HK-2 (cell line): Measurements from ENCODE around the gene SEMA6C.
"Not testable (repeated sequence)": the region's sequence is repeated elsewhere in the genome, so short reads cannot be mapped to it uniquely, and the experiment has no call there.

ENCODE experiments used
- DNase-seq: peaks from one replicate; pipeline ENCODE4 v3.0.0-alpha.2; 2018; ENCODE audit not compliant: unreplicated experiment

Gene SEMA6C

DNA sequence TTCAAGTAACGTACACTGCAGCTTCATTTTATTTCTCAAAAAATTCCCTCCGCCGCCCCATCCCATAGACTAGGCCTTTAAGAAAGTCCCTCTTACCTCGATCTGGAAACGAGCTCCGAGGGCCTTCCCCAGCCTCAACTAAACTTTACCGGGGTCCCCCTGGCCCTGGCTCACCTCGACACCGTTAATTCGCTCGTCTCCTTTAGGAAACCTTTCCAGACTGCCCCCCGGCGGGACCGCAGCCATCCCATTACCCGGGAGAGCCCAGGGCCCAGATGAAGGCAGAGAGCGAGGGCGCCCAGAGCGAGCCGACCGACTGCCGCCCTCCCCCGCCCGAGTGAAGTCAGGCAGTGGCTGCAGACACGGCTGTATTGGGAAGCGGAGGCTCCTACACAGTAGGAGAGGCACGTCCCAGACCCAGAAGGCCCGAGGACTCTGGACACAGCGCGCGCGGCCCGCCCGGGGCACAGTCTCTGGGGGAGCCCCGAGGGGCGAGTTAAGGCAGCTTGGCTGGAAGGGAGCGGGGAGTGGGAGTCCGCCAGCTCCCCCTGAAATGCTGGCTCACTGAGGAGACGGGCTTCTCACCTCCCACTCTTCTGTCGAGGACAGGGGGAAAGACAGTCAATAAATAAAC is 14.6 kb downstream of the SEMA6C start:
- no peak for DNase-seq

DNA sequence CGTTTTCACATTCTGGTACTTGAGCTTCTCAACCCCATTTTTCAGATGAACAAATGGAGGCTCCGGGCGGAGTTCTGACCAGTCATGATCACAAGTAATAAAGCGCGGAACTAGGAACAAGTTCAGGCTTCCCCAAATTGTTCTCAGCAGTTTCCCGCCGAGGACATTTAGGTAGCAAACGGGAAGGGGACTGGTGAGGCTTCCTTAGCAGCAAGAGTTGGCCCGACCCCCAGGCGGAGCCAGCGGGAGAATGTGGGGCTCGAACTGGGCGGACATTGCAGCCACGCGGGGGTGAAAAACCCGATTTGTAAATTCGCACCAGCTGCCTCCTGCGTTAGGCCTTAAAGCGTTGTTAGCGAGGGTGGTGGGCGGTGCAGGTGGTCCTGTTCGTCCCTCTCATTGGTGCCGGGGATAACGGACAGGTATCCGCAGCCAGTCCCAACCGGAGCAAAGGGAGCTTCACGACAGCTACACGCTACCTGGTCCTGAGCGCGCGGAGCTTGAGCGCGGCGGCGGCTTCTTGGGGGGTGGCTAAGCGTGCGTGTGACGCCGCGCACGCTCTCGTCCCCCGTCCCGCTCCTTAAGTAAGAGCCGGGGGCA is 15.3 kb downstream of the SEMA6C start:
- DNase-seq: no peak

DNA sequence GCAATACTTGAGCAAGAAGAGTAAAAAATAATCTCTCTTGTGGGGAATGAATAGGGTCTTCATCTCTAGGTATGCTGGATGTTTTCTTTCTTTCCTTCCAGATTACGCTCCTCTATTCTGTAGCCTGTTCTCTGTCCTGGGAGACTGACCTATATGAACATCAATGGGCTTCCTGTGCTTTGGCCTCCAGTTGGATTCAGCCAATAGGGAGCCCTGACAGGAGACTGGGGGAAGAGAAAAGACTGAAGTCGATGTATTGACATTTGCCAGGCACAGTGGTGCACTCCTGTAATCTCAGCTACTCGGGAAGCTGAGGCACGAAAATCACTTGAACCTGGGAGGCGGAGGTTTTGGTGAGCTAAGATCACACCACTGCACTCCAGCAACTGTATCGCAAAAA is 17.6 kb downstream of the SEMA6C start:
- no peak for DNase-seq

DNA sequence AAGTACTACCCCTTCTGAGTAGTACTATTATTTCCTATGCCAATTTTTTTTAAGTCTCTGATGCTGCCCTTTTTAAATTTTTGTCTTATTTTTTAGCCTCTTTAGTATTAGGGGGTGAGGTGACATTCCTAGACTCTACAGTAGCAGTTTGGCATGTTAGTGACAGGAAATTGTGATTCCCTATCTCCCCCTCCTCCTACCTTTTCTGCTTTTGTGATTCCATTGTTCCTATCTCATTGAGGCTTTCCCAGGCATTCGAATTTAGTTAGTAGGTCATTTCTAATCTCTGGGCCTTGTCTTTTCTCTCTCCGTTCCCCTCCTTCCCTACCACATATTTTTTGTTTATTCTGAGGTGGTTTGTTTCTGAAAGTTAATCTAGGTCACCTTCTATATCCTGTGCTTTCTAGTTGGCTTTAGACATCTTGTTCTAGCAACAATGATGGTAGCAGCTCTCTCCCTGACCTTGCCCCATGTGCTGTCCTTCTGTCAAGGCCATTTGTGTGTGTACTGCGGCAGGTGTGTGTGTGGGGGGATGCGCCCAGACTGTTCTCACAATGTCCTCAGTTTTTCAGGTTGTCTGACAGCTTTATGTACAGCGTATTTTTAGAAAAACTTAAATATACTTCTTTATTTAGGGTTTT is 21.5 kb downstream of the SEMA6C start:
- DNase-seq: no peak

DNA sequence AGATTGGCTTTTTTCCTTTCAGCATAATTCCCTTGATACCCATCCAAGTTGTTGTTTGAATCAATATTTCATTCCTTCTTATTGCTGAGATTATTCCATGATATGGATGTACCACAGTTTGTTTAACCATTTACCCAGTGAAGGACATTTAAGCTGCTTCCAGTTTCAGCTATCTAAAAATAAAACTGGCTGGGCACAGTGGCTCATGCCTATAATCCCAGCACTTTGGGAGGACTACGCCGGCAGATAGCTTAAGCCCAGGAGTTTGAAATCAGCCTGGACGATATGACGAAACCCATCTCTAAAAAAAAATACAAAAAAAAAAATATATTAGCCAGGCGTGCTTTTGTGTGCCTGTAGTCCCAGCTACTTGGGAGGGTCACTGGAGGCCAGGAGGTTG is 32.6 kb downstream of the SEMA6C start:
- no peak for DNase-seq

DNA sequence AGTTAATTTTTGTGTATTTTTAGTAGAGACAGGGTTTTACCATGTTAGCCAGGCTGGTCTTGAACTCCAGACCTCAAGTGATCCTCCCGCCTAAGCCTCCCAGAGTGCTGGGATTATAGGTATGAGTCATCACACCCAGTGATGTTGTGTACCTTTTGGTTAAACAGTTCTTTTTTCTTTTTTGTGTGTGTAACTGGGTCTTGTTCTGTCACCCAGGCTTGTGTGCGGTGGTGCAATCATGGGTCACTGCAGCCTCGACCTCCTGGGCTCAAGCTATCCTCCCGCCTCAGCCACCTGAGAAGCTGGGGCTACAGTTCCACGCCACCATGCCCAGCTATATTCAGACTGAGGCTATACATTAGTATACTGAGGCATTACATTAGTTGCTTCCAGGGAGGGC is 38.1 kb downstream of the SEMA6C start:
- DNase-seq: no peak

DNA sequence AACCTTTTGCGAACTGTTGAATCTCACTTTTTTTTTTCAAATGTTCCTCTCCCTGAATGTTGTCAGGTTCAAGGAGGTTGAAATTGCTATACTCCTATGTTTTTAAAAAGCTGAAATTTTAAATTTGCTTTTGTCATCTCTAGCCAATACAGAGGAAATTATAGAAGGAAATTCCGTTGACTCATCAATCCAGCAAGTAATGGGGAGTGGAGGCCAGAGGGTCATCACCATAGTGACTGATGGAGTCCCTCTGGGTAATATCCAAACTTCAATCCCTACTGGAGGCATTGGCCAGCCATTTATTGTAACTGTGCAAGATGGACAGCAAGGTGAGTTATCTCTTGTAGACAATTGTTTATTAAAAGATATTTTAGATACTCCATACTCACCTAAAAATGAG is 39.5 kb downstream of the SEMA6C start:
- no peak for DNase-seq

DNA sequence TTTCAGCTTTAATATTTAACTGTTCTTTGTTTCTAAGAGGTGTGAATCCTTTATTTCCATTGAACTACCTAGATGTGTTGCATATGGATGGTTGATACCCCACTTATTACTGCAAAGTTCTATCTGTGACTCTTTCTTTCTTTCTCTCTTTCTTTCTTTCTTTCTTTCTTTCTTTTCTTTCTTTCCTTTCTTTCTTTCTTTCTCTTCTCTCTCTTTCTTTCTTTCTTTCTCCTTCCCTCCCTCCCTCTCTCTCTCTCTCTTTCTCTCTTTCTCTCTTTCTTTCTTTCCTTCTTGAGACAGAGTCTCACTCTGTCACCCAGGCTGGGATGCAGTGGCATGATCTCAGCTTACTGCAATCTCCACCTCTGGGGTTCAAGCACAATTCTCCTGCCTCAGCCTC is 41.8 kb downstream of the SEMA6C start:
- DNase-seq: no peak

DNA sequence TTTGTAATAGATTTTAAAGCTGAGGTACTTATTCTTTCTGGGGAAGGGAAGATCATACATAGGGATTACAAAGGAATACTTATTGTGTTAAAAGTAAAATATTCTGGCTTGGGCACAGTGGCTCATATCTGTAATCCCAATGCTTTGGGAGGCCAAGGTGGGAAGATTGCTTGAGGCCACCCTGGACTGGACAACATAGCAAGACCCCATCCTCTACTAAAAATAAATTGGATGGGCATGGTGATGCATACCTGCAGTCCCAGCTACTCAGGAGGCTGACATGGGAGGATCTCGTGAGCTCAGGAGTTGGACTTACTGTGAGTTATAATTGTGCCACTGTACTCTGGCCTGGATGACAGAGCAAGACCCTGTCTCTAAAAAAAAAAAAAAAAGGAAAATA is 48.3 kb downstream of the SEMA6C start:
- no peak for DNase-seq

DNA sequence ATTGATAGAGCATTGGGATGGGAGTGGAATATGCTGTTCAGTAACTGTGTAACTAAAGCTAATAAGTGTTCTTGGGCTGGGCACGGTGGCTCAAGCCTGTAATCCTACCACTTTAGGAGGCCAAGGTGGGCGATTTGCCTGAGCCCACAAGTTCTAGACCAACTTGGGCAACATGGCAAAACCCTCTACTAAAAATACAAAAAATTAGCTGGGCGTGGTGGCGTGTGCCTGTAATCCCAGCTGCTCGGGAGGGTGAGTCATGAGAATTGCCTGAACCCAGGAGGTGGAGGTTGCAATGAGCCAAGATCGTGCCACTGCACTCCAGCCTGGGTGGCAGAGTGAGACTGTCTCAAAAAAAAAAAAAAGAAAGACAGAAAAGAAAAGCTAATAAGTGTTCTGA is 49.0 kb downstream of the SEMA6C start:
- not testable (repeated sequence) for DNase-seq

DNA sequence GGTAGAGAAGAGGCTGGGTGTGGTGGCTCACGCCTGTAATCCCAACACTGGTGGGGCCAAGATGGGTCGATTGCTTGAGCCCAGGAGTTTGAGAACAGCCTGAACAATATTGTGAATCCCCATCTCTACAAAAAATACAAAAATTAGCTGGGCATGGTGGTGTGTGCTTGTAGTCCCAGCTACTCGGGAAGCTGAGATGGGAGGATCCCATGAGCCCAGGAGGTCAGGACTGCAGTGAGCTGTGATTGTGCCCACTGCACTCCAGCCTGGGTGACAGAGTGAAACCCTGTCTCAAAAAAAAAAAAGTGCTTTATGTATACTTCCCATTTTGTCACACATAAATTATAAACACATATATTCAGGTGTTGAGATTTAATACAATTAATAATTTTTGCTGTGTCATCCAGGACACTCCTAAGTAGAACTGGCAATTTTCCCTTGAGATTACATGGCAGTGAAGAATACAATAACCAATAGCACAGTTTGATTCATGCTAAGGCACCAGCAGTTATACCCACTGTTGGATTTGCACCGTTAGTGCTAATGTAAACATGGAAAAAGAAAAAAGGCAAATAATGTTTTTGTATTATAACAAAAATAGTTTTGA is 60.4 kb downstream of the SEMA6C start:
- no peak for DNase-seq
